Thyroid gland (tissue), 4 donors: Measurements from ENCODE around the gene EEF1AKMT3. TPM values are rescaled to one million over a fixed set of nuclear protein-coding genes. Genes with fewer than 3 reads are reported as not detected.

Experiments
- DNase-seq, 2 donors: peaks; one replicate each; pipeline ENCODE4 v3.0.0-alpha.2; 2019
- H3K27ac ChIP-seq, 3 donors: fragments of 200-600 bp; sonication (generic); 1 replicate in 2 of 3; 2 replicates in 1 of 3; pipeline ENCODE4 v1.5.1; 2016 to 2019; ENCODE audit warnings: mild to moderate bottlenecking in 1 of 3, moderate library complexity in 1 of 3
- H3K27me3 ChIP-seq: fragments of 200-600 bp; sonication (generic); one replicate; pipeline ENCODE4 v1.5.1; 2019
- H3K36me3 ChIP-seq, 2 donors: fragments of 200-600 bp; sonication (generic); one replicate each; pipeline ENCODE4 v1.5.1; 2016 to 2019
- H3K4me1 ChIP-seq, 2 donors: fragments of 200-600 bp; sonication (generic); one replicate each; pipeline ENCODE4 v1.5.1; 2017 to 2019
- H3K4me3 ChIP-seq, 3 donors: fragments of 200-600 bp; sonication (generic); replicated peaks in 1 of 3; 1 replicate in 2 of 3; 2 replicates in 1 of 3; pipeline ENCODE4 v1.5.1; 2016; ENCODE audit warnings: mild to moderate bottlenecking in 1 of 3
- H3K9me3 ChIP-seq: fragments of 200-600 bp; sonication (generic); one replicate; pipeline ENCODE4 v1.5.1; 2017
- CTCF ChIP-seq, 6 experiments: fragments of 200-600 bp in 3 of 6; fragments of 450-650 bp in 3 of 6; sonication (generic) in 3 of 6; IDR thresholded peaks; one replicate each; pipeline ENCODE4 v1.5.1; 2016 to 2019; ENCODE audit warnings: antibody characterized with exemption in 6 of 6, mild to moderate bottlenecking in 2 of 6, inconsistent platforms in 1 of 6, moderate library complexity in 1 of 6
- POLR2A ChIP-seq, 2 donors: fragments of 450-650 bp; IDR thresholded peaks; one replicate each; pipeline ENCODE4 v1.6.1; 2017; ENCODE audit warnings: antibody characterized with exemption in 2 of 2, mild to moderate bottlenecking in 2 of 2, moderate library complexity in 1 of 2
- WGBS, 2 donors: methylation state at CpG; one replicate each; pipeline ENCODE4 v1.1.5; 2017; 5-methylcytosine and 5-hydroxymethylcytosine counted together
- intact Hi-C: fragments of 100-400 bp; cut with DNase I; formaldehyde crosslinking; loops from one replicate; pipeline ENCODE4 v1.15.1; 2023
- total RNA-seq, 4 donors: library from RNA; depleted of rRNA; stranded (reverse); fragments of >200 nt; gene quantifications; one replicate each; pipeline ENCODE4 v1.2.3, GENCODE V29; 2016

EEF1AKMT3 gene
- total RNA-seq, 4 donors from 2014 or later: 12.1 to 20.4 (median 16.5) TPM

GRCh38 chr12:57745485-57745881 is 26.9 kb upstream of the EEF1AKMT3 start:
- 39% methylated on average over 8 of the region's 8 CpGs for WGBS, 2 donors
- Histone ChIP-seq H3K4me1 (peaks cover 0 to 10% of the 10 kb centered on the region in 2 donors), H3K27ac (peak overlapping the region; percentile 94 to 96 (median 95)), H3K36me3 (peaks cover 25 to 27% of the 10 kb centered on the region in 2 donors), H3K9me3 (no peaks in the 10 kb centered on the region), H3K27me3 (no peaks in the 10 kb centered on the region), H3K4me3 (peak overlapping the region; percentile 54 to 88 (median 76))
- no peak for DNase-seq
- TF ChIP-seq CTCF (IDR thresholded peaks at IDR 0.05) (no peak), POLR2A (IDR thresholded peaks at IDR 0.05) (no peak)
- intact Hi-C loops: no loop called here

- Histone ChIP-seq H3K27me3 (no peaks in the 10 kb centered on the region), H3K36me3 (peaks cover 25 to 28% of the 10 kb centered on the region in 2 donors), H3K4me1 (peaks cover 3 to 13% of the 10 kb centered on the region in 2 donors), H3K4me3 (peak overlapping the region in 1 of 3 donors; percentile 88), H3K27ac (no peak overlapping the region), H3K9me3 (no peaks in the 10 kb centered on the region)
- no peak for DNase-seq
- intact Hi-C loops: no loop called here
- 89 to 92% methylated on average over 3 of the region's 3 CpGs for WGBS, 2 donors
- TF ChIP-seq CTCF (IDR thresholded peaks at IDR 0.05): no peak
- no peak for TF ChIP-seq POLR2A (IDR thresholded peaks at IDR 0.05)
Observed at GRCh38 chr12:57746025-57746424, 26.4 kb upstream of the EEF1AKMT3 start.

DNA sequence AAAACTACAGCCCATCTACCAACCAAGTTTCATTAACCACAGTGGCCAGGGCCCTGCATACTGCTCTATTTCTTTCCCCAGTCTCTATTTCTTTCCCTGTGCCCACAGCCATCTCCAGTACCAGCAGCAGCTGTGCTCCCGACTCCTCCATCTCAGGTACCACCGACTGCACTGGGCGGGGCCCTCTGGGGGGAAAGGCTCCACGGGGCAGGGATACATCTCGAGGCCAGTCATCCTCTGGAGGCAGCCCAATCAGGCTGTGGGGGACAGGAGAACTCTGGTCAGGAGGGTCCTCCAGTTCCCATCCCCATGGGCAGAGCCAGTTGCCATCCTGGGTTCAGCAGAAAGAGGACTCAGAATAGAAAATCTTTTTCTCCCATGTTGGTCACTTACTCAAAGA is 23.4 kb upstream of the EEF1AKMT3 start:
- Histone ChIP-seq H3K4me3 (no peak overlapping the region), H3K9me3 (no peaks in the 10 kb centered on the region), H3K27me3 (no peaks in the 10 kb centered on the region), H3K27ac (no peak overlapping the region), H3K36me3 (peaks cover 25 to 28% of the 10 kb centered on the region in 2 donors), H3K4me1 (peaks cover 9 to 32% of the 10 kb centered on the region in 2 donors)
- intact Hi-C loops: no loop called here
- TF ChIP-seq POLR2A (IDR thresholded peaks at IDR 0.05) (no peak), CTCF (IDR thresholded peaks at IDR 0.05) (no peak)
- WGBS, 2 donors: 94 to 95% methylated on average over 5 of the region's 5 CpGs
- DNase-seq: no peak

GRCh38 chr12:57750561-57751431 is 21.6 kb upstream of the EEF1AKMT3 start:
- peaks cover 13 to 31% of the 10 kb centered on the region in 2 donors for H3K4me1 ChIP-seq
- no peak for TF ChIP-seq POLR2A (IDR thresholded peaks at IDR 0.05)
- no peak for TF ChIP-seq CTCF (IDR thresholded peaks at IDR 0.05)
- H3K27ac ChIP-seq: peak overlapping the region in 1 of 3 donors; percentile 84
- intact Hi-C loops: no loop called here
- 91 to 92% methylated on average over 15 of the region's 15 CpGs for WGBS, 2 donors
- H3K27me3 ChIP-seq: no peaks in the 10 kb centered on the region
- H3K9me3 ChIP-seq: no peaks in the 10 kb centered on the region
- peaks cover 25 to 28% of the 10 kb centered on the region in 2 donors for H3K36me3 ChIP-seq
- DNase-seq: no peak
- peak overlapping the region in 1 of 3 donors; percentile 68 for H3K4me3 ChIP-seq

DNA sequence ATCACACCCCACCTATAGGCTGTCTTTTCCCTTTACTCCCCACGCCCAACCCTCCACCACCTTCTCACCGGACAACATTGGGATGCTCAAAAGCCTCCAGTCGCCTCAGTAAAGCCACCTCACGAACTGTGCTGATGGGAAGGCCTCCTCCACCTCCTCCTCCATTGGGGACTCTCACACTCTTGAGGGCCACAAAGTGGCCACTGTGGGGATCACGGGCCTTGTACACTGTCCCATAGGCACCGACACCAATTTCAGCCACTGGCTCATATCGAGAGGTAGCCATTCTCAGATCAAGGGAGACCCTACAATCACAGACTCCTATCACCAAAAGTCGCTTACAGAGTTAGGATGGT is 21.0 kb upstream of the EEF1AKMT3 start:
- no peaks in the 10 kb centered on the region for H3K9me3 ChIP-seq
- DNase-seq: no peak
- intact Hi-C loops: no loop called here
- no peaks in the 10 kb centered on the region for H3K27me3 ChIP-seq
- TF ChIP-seq CTCF (IDR thresholded peaks at IDR 0.05) (no peak), POLR2A (IDR thresholded peaks at IDR 0.05) (no peak)
- H3K4me1 ChIP-seq: peaks cover 19 to 35% of the 10 kb centered on the region in 2 donors
- H3K4me3 ChIP-seq: peak overlapping the region in 2 of 3 donors; percentile 68 to 71
- H3K36me3 ChIP-seq: peaks cover 25 to 28% of the 10 kb centered on the region in 2 donors
- WGBS, 2 donors: 8 to 15% methylated on average over 8 of the region's 8 CpGs
- peak overlapping the region in 2 of 3 donors; percentile 84 for H3K27ac ChIP-seq
